Ishikawa (cell line): ENCODE results near the gene SLC2A6.

Experiments used
- CEBPB ChIP-seq: IDR thresholded peaks from 2 replicates; pipeline ENCODE4 v1.6.1; 2012
- CREB1 ChIP-seq: IDR thresholded peaks from 2 replicates; pipeline ENCODE4 v1.6.1; 2012; ENCODE audit warnings: low read depth
- EGR1 ChIP-seq: IDR thresholded peaks from 2 replicates; pipeline ENCODE4 v1.6.1; 2012
- EP300 ChIP-seq: IDR thresholded peaks from 2 replicates; pipeline ENCODE4 v1.6.1; 2012; ENCODE audit warnings: borderline replicate concordance
- FOXM1 ChIP-seq: IDR thresholded peaks from 2 replicates; pipeline ENCODE4 v1.6.1; 2012; ENCODE audit warnings: low read depth, borderline replicate concordance
- RAD21 ChIP-seq: IDR thresholded peaks from 2 replicates; pipeline ENCODE4 v1.6.1; 2012; ENCODE audit warnings: low read depth
- TCF12 ChIP-seq: IDR thresholded peaks from 2 replicates; pipeline ENCODE4 v1.6.1; 2012; ENCODE audit warnings: low read depth
- TEAD4 ChIP-seq: IDR thresholded peaks from 2 replicates; pipeline ENCODE4 v1.6.1; 2012
- YY1 ChIP-seq: IDR thresholded peaks from 2 replicates; pipeline ENCODE4 v1.6.1; 2012; ENCODE audit warnings: low read depth
- ZBTB7A ChIP-seq: IDR thresholded peaks from 2 replicates; pipeline ENCODE4 v1.6.1; 2012; ENCODE audit warnings: low read depth
- TF ChIP-seq, protein P1 (sequence below): IDR thresholded peaks from 2 replicates; pipeline ENCODE4 v1.6.1; 2012
- TF ChIP-seq, protein P2 (sequence below): IDR thresholded peaks from 2 replicates; pipeline ENCODE4 v1.6.1; 2012
- TF ChIP-seq, protein P3 (sequence below): IDR thresholded peaks from 2 replicates; pipeline ENCODE4 v1.6.1; 2012; ENCODE audit warnings: low read depth, mild to moderate bottlenecking

DNA sequence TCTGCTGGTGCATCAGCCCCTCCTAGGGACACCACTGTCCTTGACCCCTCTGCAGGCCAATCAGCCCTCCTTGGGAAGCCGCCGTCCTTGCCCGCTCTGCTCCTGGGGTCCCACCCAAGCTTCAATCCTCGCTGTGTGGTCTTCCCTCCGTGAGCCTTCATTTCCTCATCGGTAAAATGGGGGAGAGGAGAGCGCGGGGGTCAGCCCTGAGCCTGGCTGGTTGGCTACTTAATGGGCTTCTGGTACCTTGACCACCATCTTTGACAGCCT lies 12.7 kb upstream of the SLC2A6 start:
- TF ChIP-seq CEBPB, result no peak
- no peak for TF ChIP-seq TCF12
- TF ChIP-seq, protein P1, sequence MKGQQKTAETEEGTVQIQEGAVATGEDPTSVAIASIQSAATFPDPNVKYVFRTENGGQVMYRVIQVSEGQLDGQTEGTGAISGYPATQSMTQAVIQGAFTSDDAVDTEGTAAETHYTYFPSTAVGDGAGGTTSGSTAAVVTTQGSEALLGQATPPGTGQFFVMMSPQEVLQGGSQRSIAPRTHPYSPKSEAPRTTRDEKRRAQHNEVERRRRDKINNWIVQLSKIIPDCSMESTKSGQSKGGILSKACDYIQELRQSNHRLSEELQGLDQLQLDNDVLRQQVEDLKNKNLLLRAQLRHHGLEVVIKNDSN, result no peak
- no peak for TF ChIP-seq CREB1
- TF ChIP-seq, protein P2, sequence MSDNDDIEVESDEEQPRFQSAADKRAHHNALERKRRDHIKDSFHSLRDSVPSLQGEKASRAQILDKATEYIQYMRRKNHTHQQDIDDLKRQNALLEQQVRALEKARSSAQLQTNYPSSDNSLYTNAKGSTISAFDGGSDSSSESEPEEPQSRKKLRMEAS, result no peak
- TF ChIP-seq EGR1, result no peak
- TF ChIP-seq RAD21, result no peak
- no peak for TF ChIP-seq FOXM1
- TF ChIP-seq ZBTB7A, result no peak
- TF ChIP-seq, protein P3, sequence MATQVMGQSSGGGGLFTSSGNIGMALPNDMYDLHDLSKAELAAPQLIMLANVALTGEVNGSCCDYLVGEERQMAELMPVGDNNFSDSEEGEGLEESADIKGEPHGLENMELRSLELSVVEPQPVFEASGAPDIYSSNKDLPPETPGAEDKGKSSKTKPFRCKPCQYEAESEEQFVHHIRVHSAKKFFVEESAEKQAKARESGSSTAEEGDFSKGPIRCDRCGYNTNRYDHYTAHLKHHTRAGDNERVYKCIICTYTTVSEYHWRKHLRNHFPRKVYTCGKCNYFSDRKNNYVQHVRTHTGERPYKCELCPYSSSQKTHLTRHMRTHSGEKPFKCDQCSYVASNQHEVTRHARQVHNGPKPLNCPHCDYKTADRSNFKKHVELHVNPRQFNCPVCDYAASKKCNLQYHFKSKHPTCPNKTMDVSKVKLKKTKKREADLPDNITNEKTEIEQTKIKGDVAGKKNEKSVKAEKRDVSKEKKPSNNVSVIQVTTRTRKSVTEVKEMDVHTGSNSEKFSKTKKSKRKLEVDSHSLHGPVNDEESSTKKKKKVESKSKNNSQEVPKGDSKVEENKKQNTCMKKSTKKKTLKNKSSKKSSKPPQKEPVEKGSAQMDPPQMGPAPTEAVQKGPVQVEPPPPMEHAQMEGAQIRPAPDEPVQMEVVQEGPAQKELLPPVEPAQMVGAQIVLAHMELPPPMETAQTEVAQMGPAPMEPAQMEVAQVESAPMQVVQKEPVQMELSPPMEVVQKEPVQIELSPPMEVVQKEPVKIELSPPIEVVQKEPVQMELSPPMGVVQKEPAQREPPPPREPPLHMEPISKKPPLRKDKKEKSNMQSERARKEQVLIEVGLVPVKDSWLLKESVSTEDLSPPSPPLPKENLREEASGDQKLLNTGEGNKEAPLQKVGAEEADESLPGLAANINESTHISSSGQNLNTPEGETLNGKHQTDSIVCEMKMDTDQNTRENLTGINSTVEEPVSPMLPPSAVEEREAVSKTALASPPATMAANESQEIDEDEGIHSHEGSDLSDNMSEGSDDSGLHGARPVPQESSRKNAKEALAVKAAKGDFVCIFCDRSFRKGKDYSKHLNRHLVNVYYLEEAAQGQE, result no peak
- no peak for TF ChIP-seq YY1
- TF ChIP-seq TEAD4, result no peak
- TF ChIP-seq EP300, result no peak
